ENCODE measurements around the gene C2orf76. TPM values are rescaled to one million over a fixed set of nuclear protein-coding genes. Genes with fewer than 3 reads are reported as not detected.

C2orf76 gene
- total and polyA plus RNA-seq, 4 experiments from 2014 or later: 8.8 to 28.0 (median 14.6) TPM

DNA sequence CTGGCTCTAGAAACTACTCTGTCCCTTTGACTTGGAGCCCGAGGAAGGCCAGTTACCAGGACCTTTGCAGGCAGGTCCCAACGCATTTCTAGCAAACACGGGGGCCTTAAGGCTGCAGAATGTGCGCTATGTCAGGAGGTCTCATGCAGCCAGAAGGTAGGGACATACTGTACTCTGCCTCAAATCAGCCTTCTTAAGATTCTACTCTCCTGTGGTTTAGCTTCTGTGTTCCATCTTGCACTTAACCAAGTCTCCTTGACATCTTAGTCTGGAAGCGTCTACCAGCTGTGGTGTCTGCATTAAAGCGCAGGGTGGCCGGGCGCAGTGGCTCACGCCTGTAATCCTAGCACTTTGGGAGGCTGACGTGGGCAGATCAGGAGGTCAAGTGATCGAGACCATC, 77.5 kb downstream of the C2orf76 start:
- Mint-ChIP-seq H3K27ac (no peak overlapping the region), H3K27me3 (no peaks in the 10 kb centered on the region), H3K4me1 (peaks cover 0 to 4% (median 0%) of the 10 kb centered on the region in 4 donors), H3K4me3 (no peak overlapping the region), H3K9me3 (no peaks in the 10 kb centered on the region), H3K36me3 (peaks cover 3 to 6% of the 10 kb centered on the region in 2 donors)
- Histone ChIP-seq H3K27me3 (ENCODE audit: insufficient read depth, low read length) (no peaks in the 10 kb centered on the region), H3K27ac (ENCODE audit: low read depth, low read length) (no peak overlapping the region), H3K9me3 (ENCODE audit: control insufficient read depth in 1 of 2, low read length in 2 of 2) (no peaks in the 10 kb centered on the region), H3K4me1 (ENCODE audit: insufficient read depth, low read length) (peaks cover 3% of the 10 kb centered on the region), H3K36me3 (ENCODE audit: insufficient read depth, low read length) (no peaks in the 10 kb centered on the region), H3K4me3 (ENCODE audit: low read length in 2 of 2) (no peak overlapping the region)
- ChIA-PET POLR2A (ENCODE audit: partially characterized antibody) (no interaction called here), CTCF (ENCODE audit: partially characterized antibody) (interaction anchor here (1.0 kb wide), 1 partner anchor 408 kb away, joined by 4 read pairs; no protein-coding TSS in a partner anchor)
- intact Hi-C loops (cut with micrococcal nuclease): no loop called here
- DNase-seq: no peak

- Histone ChIP-seq H3K36me3 (ENCODE audit: insufficient read depth, low read length) (no peaks in the 10 kb centered on the region), H3K27me3 (ENCODE audit: insufficient read depth, low read length) (no peaks in the 10 kb centered on the region), H3K4me3 (ENCODE audit: low read length in 2 of 2) (no peak overlapping the region), H3K27ac (ENCODE audit: low read depth, low read length) (no peak overlapping the region), H3K4me1 (ENCODE audit: insufficient read depth, low read length) (peaks cover 3% of the 10 kb centered on the region), H3K9me3 (ENCODE audit: control insufficient read depth in 1 of 2, low read length in 2 of 2) (no peaks in the 10 kb centered on the region)
- intact Hi-C loops (cut with micrococcal nuclease): no loop called here
- Mint-ChIP-seq H3K36me3 (peaks cover 3 to 6% of the 10 kb centered on the region in 2 donors), H3K4me3 (no peak overlapping the region), H3K9me3 (no peaks in the 10 kb centered on the region), H3K27ac (no peak overlapping the region), H3K4me1 (peaks cover 0 to 4% (median 0%) of the 10 kb centered on the region in 4 donors), H3K27me3 (no peaks in the 10 kb centered on the region)
- DNase-seq: no peak
- CTCF ChIA-PET (ENCODE audit: partially characterized antibody): interaction anchor here (1.0 kb wide), 1 partner anchor 407 kb away, joined by 4 read pairs; no protein-coding TSS in a partner anchor
- POLR2A ChIA-PET (ENCODE audit: partially characterized antibody): no interaction called here
Measured at GRCh38 chr2:119288576-119288975, 78.1 kb downstream of the C2orf76 start.

DNA sequence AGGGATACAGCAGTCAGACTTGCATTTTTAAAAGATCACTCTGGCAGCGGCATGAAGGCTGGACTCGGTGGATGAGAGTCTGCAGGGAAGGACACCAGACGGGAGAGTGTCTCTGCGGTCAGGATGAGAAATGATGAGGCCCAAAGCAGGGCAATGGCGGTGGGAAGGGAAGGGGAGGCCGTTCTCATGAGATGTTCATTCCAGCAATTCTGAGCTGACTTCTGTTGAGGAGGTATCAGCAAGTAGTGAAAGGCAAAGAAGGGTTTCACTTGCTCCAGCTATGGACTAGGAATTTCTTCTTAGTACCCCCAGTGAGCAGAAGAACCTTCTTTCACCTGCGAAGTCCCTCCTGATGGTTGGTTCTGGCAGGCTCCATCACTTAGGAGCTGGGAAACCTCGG, 80.0 kb downstream of the C2orf76 start:
- H3K4me1 ChIP-seq (ENCODE audit: insufficient read depth, low read length): peaks cover 3% of the 10 kb centered on the region
- H3K4me3 ChIP-seq (ENCODE audit: low read length in 2 of 2): no peak overlapping the region
- no peak overlapping the region for H3K27ac ChIP-seq (ENCODE audit: low read depth, low read length)
- H3K27me3 ChIP-seq (ENCODE audit: insufficient read depth, low read length): no peaks in the 10 kb centered on the region
- H3K36me3 ChIP-seq (ENCODE audit: insufficient read depth, low read length): no peaks in the 10 kb centered on the region
- ChIA-PET POLR2A (ENCODE audit: partially characterized antibody) (no interaction called here), CTCF (ENCODE audit: partially characterized antibody) (interaction anchor here (1.0 kb wide), 1 partner anchor 14 kb away, joined by 3 read pairs; no protein-coding TSS in a partner anchor)
- Mint-ChIP-seq H3K9me3 (no peaks in the 10 kb centered on the region), H3K4me3 (no peak overlapping the region), H3K4me1 (peaks cover 0 to 4% (median 0%) of the 10 kb centered on the region in 4 donors), H3K27me3 (no peaks in the 10 kb centered on the region), H3K27ac (no peak overlapping the region), H3K36me3 (peaks cover 3 to 6% of the 10 kb centered on the region in 2 donors)
- H3K9me3 ChIP-seq (ENCODE audit: control insufficient read depth in 1 of 2, low read length in 2 of 2): no peaks in the 10 kb centered on the region
- intact Hi-C loops (cut with micrococcal nuclease): no loop called here
- no peak for DNase-seq

DNA sequence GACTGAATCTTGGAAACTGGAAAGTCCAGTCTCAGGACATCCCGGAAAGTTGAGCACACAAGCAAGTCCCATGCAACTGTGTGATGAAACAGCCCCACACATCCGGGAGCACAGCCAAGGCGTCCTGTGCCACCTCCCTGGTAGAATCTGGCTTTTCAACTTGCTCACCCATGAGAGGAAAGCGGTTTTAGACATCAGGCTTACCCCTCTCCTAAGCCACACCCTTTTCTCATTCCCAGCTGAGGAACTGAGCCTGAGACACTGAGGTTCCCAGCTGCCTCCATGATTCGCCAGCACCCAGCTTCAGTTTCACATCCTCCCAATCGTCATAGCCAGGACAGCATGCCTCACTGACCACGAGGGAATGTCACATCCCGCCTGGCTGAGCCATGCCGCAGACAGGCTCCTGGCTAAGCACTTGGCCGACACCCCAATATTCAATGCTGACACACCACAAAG, 82.7 kb downstream of the C2orf76 start:
- no peak overlapping the region for H3K4me3 Mint-ChIP-seq
- H3K27ac Mint-ChIP-seq: no peak overlapping the region
- intact Hi-C loops (cut with micrococcal nuclease): no loop called here
- no peaks in the 10 kb centered on the region for H3K4me1 Mint-ChIP-seq
- H3K36me3 ChIP-seq (ENCODE audit: insufficient read depth, low read length): no peaks in the 10 kb centered on the region
- ChIA-PET POLR2A (ENCODE audit: partially characterized antibody) (no interaction called here), CTCF (ENCODE audit: partially characterized antibody) (no interaction called here)
- no peaks in the 10 kb centered on the region for H3K27me3 ChIP-seq (ENCODE audit: insufficient read depth, low read length)
- H3K4me1 ChIP-seq (ENCODE audit: insufficient read depth, low read length): no peaks in the 10 kb centered on the region
- no peak overlapping the region for H3K27ac ChIP-seq (ENCODE audit: low read depth, low read length)
- no peak for DNase-seq
- H3K4me3 ChIP-seq (ENCODE audit: low read length in 2 of 2): no peak overlapping the region
- no peaks in the 10 kb centered on the region for H3K27me3 Mint-ChIP-seq
- H3K9me3 ChIP-seq (ENCODE audit: control insufficient read depth in 1 of 2, low read length in 2 of 2): no peaks in the 10 kb centered on the region
- peaks cover 3 to 6% of the 10 kb centered on the region in 2 donors for H3K36me3 Mint-ChIP-seq
- no peaks in the 10 kb centered on the region for H3K9me3 Mint-ChIP-seq

GRCh38 chr2:119282996-119283511, 83.6 kb downstream of the C2orf76 start:
- intact Hi-C loops (cut with micrococcal nuclease): no loop called here
- H3K4me3 Mint-ChIP-seq: no peak overlapping the region
- no peaks in the 10 kb centered on the region for H3K27me3 ChIP-seq (ENCODE audit: insufficient read depth, low read length)
- H3K9me3 Mint-ChIP-seq: no peaks in the 10 kb centered on the region
- H3K36me3 ChIP-seq (ENCODE audit: insufficient read depth, low read length): no peaks in the 10 kb centered on the region
- no peaks in the 10 kb centered on the region for H3K27me3 Mint-ChIP-seq
- no peak overlapping the region for H3K4me3 ChIP-seq (ENCODE audit: low read length in 2 of 2)
- no peaks in the 10 kb centered on the region for H3K9me3 ChIP-seq (ENCODE audit: control insufficient read depth in 1 of 2, low read length in 2 of 2)
- H3K27ac Mint-ChIP-seq: no peak overlapping the region
- H3K4me1 ChIP-seq (ENCODE audit: insufficient read depth, low read length): no peaks in the 10 kb centered on the region
- H3K36me3 Mint-ChIP-seq: peaks cover 3 to 6% of the 10 kb centered on the region in 2 donors
- POLR2A ChIA-PET (ENCODE audit: partially characterized antibody): no interaction called here
- DNase-seq: no peak
- H3K4me1 Mint-ChIP-seq: no peaks in the 10 kb centered on the region
- CTCF ChIA-PET (ENCODE audit: partially characterized antibody): no interaction called here
- H3K27ac ChIP-seq (ENCODE audit: low read depth, low read length): no peak overlapping the region

- no peak for DNase-seq
- ChIA-PET POLR2A (ENCODE audit: partially characterized antibody) (no interaction called here), CTCF (ENCODE audit: partially characterized antibody) (interaction anchor here (1.4 kb wide), 1 partner anchor 31 kb away, joined by 3 read pairs; no protein-coding TSS in a partner anchor)
- Histone ChIP-seq H3K27me3 (ENCODE audit: insufficient read depth, low read length) (no peaks in the 10 kb centered on the region), H3K9me3 (ENCODE audit: control insufficient read depth in 1 of 2, low read length in 2 of 2) (no peaks in the 10 kb centered on the region), H3K36me3 (ENCODE audit: insufficient read depth, low read length) (no peaks in the 10 kb centered on the region), H3K4me3 (ENCODE audit: low read length in 2 of 2) (no peak overlapping the region), H3K4me1 (ENCODE audit: insufficient read depth, low read length) (no peaks in the 10 kb centered on the region), H3K27ac (ENCODE audit: low read depth, low read length) (no peak overlapping the region)
- H3K4me1 Mint-ChIP-seq: no peaks in the 10 kb centered on the region
- peaks cover 3 to 6% of the 10 kb centered on the region in 2 donors for H3K36me3 Mint-ChIP-seq
- no peaks in the 10 kb centered on the region for H3K27me3 Mint-ChIP-seq
- intact Hi-C loops (cut with micrococcal nuclease): no loop called here
- no peaks in the 10 kb centered on the region for H3K9me3 Mint-ChIP-seq
- no peak overlapping the region for H3K4me3 Mint-ChIP-seq
- H3K27ac Mint-ChIP-seq: no peak overlapping the region
Measured at GRCh38 chr2:119282146-119282995, 84.3 kb downstream of the C2orf76 start.

- ChIA-PET POLR2A (ENCODE audit: partially characterized antibody) (interaction anchor here (0.6 kb wide), 1 partner anchor 16 kb away, joined by 4 read pairs; no protein-coding TSS in a partner anchor), CTCF (ENCODE audit: partially characterized antibody) (interaction anchor here (0.9 to 1.4 kb wide), 3 partner anchors 10 to 33 kb away, joined by 3 to 4 read pairs (median 3); no protein-coding TSS in a partner anchor)
- H3K4me1 ChIP-seq (ENCODE audit: insufficient read depth, low read length): no peaks in the 10 kb centered on the region
Measured at GRCh38 chr2:119280680-119281079, 86.0 kb downstream of the C2orf76 start.

More at GRCh38 chr2:119280680-119281079, 86.0 kb downstream of the C2orf76 start:
- Mint-ChIP-seq H3K36me3 (no peaks in the 10 kb centered on the region), H3K4me3 (no peak overlapping the region), H3K9me3 (peaks cover 0 to 2% (median 0%) of the 10 kb centered on the region in 8 donors), H3K4me1 (no peaks in the 10 kb centered on the region), H3K27me3 (no peaks in the 10 kb centered on the region), H3K27ac (no peak overlapping the region)
- H3K9me3 ChIP-seq (ENCODE audit: control insufficient read depth in 1 of 2, low read length in 2 of 2): no peaks in the 10 kb centered on the region
- intact Hi-C loops (cut with micrococcal nuclease): no loop called here
- no peaks in the 10 kb centered on the region for H3K36me3 ChIP-seq (ENCODE audit: insufficient read depth, low read length)
- H3K4me3 ChIP-seq (ENCODE audit: low read length in 2 of 2): no peak overlapping the region
- no peak for DNase-seq
- no peak overlapping the region for H3K27ac ChIP-seq (ENCODE audit: low read depth, low read length)
- H3K27me3 ChIP-seq (ENCODE audit: insufficient read depth, low read length): no peaks in the 10 kb centered on the region
